Measurements from ENCODE around the gene ZNF431.

DNA sequence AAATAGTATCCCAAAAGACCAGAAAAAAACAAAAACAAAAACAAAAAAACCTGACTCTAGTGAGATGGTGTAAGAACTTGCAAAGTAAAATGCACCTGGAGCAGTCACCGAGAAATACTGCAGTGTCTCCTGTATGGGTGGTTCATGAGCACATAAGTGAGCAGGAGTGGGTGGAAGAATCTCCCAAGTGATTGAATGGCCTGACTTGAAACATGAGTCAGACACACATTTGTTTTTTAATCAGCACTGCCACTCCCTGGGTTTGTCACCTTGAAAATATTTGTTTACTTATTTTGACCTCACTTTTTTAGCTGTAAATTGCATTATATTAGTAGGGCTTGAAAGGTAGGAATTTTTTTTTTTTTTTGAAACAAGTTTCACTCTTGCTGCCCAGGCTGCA is 2.0 kb downstream of the ZNF431 start:
- TF ChIP-seq POLR2AphosphoS5 (IDR thresholded peaks at IDR 0.05; ENCODE audit: low read depth): no peak
- TF ChIP-seq, protein P1, sequence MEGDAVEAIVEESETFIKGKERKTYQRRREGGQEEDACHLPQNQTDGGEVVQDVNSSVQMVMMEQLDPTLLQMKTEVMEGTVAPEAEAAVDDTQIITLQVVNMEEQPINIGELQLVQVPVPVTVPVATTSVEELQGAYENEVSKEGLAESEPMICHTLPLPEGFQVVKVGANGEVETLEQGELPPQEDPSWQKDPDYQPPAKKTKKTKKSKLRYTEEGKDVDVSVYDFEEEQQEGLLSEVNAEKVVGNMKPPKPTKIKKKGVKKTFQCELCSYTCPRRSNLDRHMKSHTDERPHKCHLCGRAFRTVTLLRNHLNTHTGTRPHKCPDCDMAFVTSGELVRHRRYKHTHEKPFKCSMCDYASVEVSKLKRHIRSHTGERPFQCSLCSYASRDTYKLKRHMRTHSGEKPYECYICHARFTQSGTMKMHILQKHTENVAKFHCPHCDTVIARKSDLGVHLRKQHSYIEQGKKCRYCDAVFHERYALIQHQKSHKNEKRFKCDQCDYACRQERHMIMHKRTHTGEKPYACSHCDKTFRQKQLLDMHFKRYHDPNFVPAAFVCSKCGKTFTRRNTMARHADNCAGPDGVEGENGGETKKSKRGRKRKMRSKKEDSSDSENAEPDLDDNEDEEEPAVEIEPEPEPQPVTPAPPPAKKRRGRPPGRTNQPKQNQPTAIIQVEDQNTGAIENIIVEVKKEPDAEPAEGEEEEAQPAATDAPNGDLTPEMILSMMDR (IDR thresholded peaks at IDR 0.05; ENCODE audit: insufficient read depth, low read length): no peak
- TF ChIP-seq SPI1 (IDR thresholded peaks at IDR 0.05; ENCODE audit: borderline replicate concordance, low read depth): no peak
- TF ChIP-seq, protein P2, sequence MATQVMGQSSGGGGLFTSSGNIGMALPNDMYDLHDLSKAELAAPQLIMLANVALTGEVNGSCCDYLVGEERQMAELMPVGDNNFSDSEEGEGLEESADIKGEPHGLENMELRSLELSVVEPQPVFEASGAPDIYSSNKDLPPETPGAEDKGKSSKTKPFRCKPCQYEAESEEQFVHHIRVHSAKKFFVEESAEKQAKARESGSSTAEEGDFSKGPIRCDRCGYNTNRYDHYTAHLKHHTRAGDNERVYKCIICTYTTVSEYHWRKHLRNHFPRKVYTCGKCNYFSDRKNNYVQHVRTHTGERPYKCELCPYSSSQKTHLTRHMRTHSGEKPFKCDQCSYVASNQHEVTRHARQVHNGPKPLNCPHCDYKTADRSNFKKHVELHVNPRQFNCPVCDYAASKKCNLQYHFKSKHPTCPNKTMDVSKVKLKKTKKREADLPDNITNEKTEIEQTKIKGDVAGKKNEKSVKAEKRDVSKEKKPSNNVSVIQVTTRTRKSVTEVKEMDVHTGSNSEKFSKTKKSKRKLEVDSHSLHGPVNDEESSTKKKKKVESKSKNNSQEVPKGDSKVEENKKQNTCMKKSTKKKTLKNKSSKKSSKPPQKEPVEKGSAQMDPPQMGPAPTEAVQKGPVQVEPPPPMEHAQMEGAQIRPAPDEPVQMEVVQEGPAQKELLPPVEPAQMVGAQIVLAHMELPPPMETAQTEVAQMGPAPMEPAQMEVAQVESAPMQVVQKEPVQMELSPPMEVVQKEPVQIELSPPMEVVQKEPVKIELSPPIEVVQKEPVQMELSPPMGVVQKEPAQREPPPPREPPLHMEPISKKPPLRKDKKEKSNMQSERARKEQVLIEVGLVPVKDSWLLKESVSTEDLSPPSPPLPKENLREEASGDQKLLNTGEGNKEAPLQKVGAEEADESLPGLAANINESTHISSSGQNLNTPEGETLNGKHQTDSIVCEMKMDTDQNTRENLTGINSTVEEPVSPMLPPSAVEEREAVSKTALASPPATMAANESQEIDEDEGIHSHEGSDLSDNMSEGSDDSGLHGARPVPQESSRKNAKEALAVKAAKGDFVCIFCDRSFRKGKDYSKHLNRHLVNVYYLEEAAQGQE (IDR thresholded peaks at IDR 0.05; ENCODE audit: insufficient replicate concordance, low read depth): no peak
- TF ChIP-seq GABPA (IDR thresholded peaks at IDR 0.05; ENCODE audit: low read depth): no peak
